AG04449 (cell line): ENCODE results near the gene BATF3.

ENCODE experiments used
- CTCF ChIA-PET: fragments of 350-600 bp; formaldehyde crosslinking; extraction: SDS; loops from one replicate; lab custom pipeline; 2021; ENCODE audit warnings: antibody characterized with exemption; lab: Yijun Ruan, JAX
- POLR2A ChIA-PET: fragments of 400-600, 350-600 bp; formaldehyde crosslinking; extraction: SDS; loops from one replicate; lab custom pipeline; 2020; ENCODE audit warnings: antibody characterized with exemption, inconsistent platforms; lab: Yijun Ruan, JAX
- DNase-seq: peaks from one replicate; pipeline ENCODE4 v3.0.0-alpha.2; 2010; ENCODE audit warnings: low read depth, low spot score
- H3K4me3 ChIP-seq: 2 replicates; pipeline ENCODE4 v1.5.1; 2011; ENCODE audit warnings: low read depth, mild to moderate bottlenecking, control low read depth, low read length
- TF ChIP-seq, protein P1 (sequence below): IDR thresholded peaks from one replicate; pipeline ENCODE4 v1.5.1; 2011; ENCODE audit warnings: mild to moderate bottlenecking, moderate library complexity, low read length, control low read depth, inconsistent platforms; ENCODE audit not compliant: insufficient read depth; ENCODE audit errors: missing control alignments

The BATF3 gene

DNA sequence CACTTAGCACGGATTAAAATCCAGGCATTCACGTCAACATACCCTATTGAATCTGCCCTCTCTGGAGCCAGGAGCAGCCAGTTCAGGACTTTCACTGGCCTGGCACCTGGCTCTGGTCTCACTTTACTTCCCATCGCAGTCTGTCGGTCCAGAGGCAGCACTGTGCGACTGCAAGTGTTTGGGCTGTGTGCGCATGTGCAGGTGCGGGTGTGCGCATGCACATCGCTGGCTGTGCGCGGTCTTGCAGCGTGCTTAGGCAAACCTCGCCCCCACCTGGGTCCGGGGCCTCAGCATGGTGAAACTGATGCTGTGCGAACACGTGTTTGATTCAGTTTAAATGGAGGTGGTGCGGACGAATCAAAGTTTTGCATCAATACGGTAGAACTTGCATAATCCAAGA is 53.1 kb downstream of the BATF3 start:
- CTCF ChIA-PET, result interaction anchor here (1.1 to 7.5 kb wide), 2 partner anchors 17 to 20 kb away, joined by 3 to 78 read pairs; no protein-coding TSS in a partner anchor
- DNase-seq, result no peak
- no peak overlapping the region for H3K4me3 ChIP-seq
- POLR2A ChIA-PET, result no interaction called here
- TF ChIP-seq, protein P1, sequence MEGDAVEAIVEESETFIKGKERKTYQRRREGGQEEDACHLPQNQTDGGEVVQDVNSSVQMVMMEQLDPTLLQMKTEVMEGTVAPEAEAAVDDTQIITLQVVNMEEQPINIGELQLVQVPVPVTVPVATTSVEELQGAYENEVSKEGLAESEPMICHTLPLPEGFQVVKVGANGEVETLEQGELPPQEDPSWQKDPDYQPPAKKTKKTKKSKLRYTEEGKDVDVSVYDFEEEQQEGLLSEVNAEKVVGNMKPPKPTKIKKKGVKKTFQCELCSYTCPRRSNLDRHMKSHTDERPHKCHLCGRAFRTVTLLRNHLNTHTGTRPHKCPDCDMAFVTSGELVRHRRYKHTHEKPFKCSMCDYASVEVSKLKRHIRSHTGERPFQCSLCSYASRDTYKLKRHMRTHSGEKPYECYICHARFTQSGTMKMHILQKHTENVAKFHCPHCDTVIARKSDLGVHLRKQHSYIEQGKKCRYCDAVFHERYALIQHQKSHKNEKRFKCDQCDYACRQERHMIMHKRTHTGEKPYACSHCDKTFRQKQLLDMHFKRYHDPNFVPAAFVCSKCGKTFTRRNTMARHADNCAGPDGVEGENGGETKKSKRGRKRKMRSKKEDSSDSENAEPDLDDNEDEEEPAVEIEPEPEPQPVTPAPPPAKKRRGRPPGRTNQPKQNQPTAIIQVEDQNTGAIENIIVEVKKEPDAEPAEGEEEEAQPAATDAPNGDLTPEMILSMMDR, result no peak

DNA sequence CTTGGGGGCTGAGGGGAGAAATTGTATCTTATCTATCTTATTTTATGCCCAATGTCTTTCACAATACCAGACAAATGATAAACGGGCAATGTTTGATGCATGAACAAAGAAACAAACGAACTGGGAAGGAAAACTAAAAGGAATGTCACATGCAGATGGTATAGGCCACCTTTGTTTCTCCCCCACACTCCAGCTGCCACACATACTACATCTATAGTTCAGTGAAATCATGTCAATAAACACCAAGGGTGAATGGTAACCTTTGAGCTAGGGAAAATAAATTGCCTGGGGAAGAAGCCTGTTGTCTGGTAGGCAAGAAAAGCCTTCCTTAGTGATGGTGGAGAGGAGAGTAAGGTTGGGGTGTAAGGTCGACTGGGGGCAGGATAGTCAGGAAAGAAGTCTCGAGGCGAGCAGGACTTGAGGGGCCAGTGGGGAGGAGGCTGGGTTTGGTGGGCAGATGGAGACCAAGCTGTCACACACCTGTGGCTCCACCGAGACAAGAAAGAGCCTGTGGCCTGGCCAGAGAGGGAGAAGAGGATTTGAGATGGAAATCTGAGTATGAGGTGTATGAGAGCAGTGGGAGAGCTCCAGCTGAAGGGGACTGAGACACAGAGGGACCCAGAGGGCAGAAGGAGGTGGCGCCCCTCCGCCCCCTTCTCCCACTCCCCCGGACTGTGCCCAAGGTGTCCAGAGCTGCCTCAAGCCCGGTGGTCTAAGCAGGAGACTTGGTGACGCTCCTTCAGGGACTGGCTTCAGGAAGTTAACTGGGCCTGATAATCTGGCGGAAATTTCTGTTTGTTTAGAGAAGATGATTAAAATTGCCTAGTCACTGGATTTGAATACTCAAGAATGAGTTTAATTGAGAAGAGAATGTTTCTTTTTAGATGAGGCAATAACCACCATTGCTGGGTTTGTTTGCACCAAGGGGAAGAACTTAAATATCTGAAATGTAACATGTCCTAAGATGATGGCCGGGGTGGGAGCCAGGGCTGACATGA is 53.8 kb downstream of the BATF3 start:
- TF ChIP-seq, protein P1, result no peak
- no peak for DNase-seq
- H3K4me3 ChIP-seq, result no peak overlapping the region
- CTCF ChIA-PET, result interaction anchor here (1.1 to 1.2 kb wide), 3 partner anchors 16 to 23 kb away, joined by 3 to 7 read pairs (median 4); no protein-coding TSS in a partner anchor
- POLR2A ChIA-PET, result no interaction called here

DNA sequence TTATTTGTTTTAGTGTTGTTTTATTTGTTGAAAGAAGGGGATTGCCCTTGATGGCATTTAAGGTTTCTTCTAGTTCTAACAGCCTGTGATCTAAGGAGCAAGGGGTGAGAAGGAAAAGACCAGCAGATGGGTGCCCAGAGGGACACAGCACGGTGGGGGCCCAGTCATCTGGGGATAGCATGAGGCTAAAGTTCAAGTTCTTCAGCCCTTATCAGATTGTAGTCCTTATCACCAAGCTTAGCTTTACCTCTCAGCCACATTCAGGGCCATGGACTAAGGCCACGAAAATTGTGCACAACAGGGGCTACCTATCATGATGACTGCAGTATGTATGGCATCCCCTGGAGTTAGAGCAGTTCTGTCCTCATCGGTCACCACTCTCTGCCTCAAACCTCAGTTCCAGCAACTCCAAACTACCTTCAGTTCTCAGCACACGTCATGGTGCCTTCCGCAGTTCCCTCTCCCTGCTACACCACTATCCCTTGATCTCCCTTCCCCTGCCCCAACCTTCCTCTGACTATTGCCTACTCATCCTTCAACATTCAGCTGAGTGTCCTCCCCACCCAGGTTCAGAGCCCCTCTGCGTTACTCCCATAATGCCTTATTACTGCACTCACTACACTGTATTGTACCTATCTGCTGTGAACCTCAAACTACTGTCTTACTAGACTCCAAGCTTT is 54.6 kb downstream of the BATF3 start:
- TF ChIP-seq, protein P1, result no peak
- POLR2A ChIA-PET, result interaction anchor here (0.5 kb wide), 1 partner anchor 36 kb away, joined by 3 read pairs; no protein-coding TSS in a partner anchor
- no peak overlapping the region for H3K4me3 ChIP-seq
- CTCF ChIA-PET, result interaction anchor here (1.1 to 1.2 kb wide), 3 partner anchors 15 to 24 kb away, joined by 3 to 7 read pairs (median 4); no protein-coding TSS in a partner anchor
- DNase-seq, result no peak

DNA sequence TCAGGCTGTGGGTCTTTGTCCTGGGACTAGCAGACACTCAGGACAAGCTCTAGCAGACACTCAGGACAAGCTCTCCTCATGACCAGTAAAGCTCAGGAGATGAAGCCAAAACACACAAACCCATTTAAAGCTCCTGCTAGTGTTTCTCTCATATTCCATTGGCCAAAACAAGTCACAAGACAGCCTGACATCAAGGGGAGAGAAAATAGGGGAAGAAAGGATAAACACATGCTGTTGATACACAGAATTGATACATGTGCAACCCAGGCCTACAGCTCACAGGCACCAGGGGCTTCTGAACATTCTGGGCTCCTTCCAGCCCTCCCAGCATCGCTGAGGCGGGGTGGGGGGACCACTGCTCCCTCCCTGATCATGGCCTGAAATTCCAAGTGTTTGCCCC is 55.8 kb downstream of the BATF3 start:
- H3K4me3 ChIP-seq, result no peak overlapping the region

DNA sequence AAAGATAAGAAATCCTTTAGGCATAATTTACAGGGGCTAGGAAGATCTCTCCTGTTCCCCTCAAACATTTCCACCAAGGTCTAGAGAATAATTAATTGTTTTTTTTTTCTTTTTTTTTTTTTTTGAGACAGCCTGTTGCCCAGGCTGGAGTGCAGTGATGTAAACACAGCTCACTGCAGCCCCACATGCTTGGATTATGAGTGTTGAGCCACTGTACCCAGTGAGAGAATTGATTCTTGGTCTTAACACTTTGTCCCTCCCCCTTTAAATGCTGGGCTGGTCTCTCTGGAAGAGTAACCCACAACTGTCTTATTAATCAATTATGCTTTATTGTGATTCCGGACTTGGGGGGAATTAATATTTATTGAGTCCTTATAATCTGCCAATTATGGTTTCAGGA is 57.7 kb downstream of the BATF3 start:
- TF ChIP-seq, protein P1, result no peak
- CTCF ChIA-PET, result interaction anchor here (1.3 to 2.7 kb wide), 4 partner anchors 14 to 140 kb away, joined by 3 to 14 read pairs (median 8); no protein-coding TSS in a partner anchor
- H3K4me3 ChIP-seq, result no peak overlapping the region
- no peak for DNase-seq
- POLR2A ChIA-PET, result no interaction called here

More for the DNA sequence above, 55.8 kb downstream of the BATF3 start:
- TF ChIP-seq, protein P1, result no peak
- CTCF ChIA-PET, result interaction anchor here (0.9 to 1.1 kb wide), 3 partner anchors 21 to 167 kb away, joined by 3 to 6 read pairs (median 4); no protein-coding TSS in a partner anchor
- POLR2A ChIA-PET, result interaction anchor here (1.2 kb wide), 1 partner anchor 35 kb away, joined by 3 read pairs; the partner anchor contains the start of gene ATF3
- DNase-seq, result no peak
